Neutrophil (primary cell): Measurements from ENCODE around the gene CD80.

Experiments used
- H3K27ac ChIP-seq: fragments of 200-600 bp; sonication (generic); 2 replicates; pipeline ENCODE4 v1.5.1; 2016; ENCODE audit warnings: mild to moderate bottlenecking, moderate library complexity
- H3K27me3 ChIP-seq: fragments of 200-600 bp; sonication (generic); 2 replicates; pipeline ENCODE4 v1.6.0; 2016; ENCODE audit warnings: mild to moderate bottlenecking
- H3K36me3 ChIP-seq: fragments of 200-600 bp; sonication (generic); 2 replicates; pipeline ENCODE4 v1.5.1; 2017
- H3K4me1 ChIP-seq, 2 experiments: fragments of 200-600 bp in 1 of 2; sonication (generic) in 1 of 2; 1 replicate in 1 of 2; 2 replicates in 1 of 2; pipeline versions ENCODE4 v1.5.1 to v1.6.1; 2013 to 2016; ENCODE audit warnings: low read depth in 1 of 2, low read length in 1 of 2, mild to moderate bottlenecking in 1 of 2, moderate library complexity in 1 of 2; ENCODE audit not compliant: control insufficient read depth in 1 of 2, insufficient read depth in 1 of 2
- H3K4me3 ChIP-seq, 2 experiments: fragments of 200-600 bp in 1 of 2; sonication (generic) in 1 of 2; 1 replicate in 1 of 2; 2 replicates in 1 of 2; pipeline ENCODE4 v1.5.1; 2013 to 2016; ENCODE audit warnings: low read depth in 1 of 2, low read length in 1 of 2, mild to moderate bottlenecking in 1 of 2, moderate library complexity in 1 of 2
- H3K9me3 ChIP-seq: fragments of 200-600 bp; sonication (generic); 2 replicates; pipeline ENCODE4 v1.5.1; 2016
- CTCF ChIP-seq: fragments of 200-600 bp; sonication (generic); IDR thresholded peaks from 2 replicates; pipeline ENCODE4 v1.5.1; 2016; ENCODE audit warnings: antibody characterized with exemption

The CD80 gene

GRCh38 chr3:119551598-119551997 lies 7.8 kb downstream of the CD80 start:
- no peak overlapping the region for H3K27ac ChIP-seq
- no peaks in the 10 kb centered on the region for H3K9me3 ChIP-seq

DNA sequence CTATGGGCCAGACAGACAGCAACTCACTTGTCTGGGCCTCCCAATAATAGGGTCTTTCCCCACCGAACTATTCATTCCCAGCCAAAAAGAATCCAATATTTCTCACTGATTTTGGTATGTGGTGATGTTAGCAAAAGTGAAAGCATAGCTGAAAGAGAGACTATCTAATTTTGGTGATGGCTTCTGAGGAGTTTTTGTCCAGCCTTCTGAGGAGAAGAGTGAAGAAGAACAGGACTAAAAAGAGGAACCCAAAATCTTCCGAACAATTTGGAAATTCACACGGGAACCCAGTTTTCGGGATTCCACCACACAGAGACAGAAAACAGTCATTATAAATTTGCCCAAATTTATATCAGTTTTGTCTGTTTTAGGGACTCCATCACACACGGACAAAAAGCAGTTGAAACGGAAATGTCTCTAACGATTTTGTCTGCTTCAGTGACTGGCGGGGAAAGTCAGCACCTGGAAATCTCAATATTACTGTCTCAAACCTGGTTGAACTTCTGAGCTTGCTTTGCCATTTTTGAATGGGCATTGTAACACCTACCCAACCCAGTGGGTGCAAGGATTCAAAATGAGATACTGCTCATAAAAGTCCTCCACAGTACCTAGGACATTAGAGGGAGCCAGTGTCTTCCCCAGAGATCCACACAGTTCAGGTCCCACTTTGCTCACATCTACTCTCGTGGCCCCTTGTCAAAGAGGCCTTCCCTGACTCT lies 9.1 kb downstream of the CD80 start:
- Histone ChIP-seq H3K4me1 (peaks cover 9 to 14% of the 10 kb centered on the region in 2 experiments), H3K9me3 (no peaks in the 10 kb centered on the region), H3K27ac (no peak overlapping the region), H3K36me3 (no peaks in the 10 kb centered on the region), H3K4me3 (no peak overlapping the region), H3K27me3 (no peaks in the 10 kb centered on the region)
- no peak for TF ChIP-seq CTCF

More at GRCh38 chr3:119551598-119551997, 7.8 kb downstream of the CD80 start:
- H3K4me3 ChIP-seq, result no peak overlapping the region
- no peaks in the 10 kb centered on the region for H3K36me3 ChIP-seq
- no peak for TF ChIP-seq CTCF
- H3K4me1 ChIP-seq, result peaks cover 8 to 11% of the 10 kb centered on the region in 2 experiments
- no peaks in the 10 kb centered on the region for H3K27me3 ChIP-seq

GRCh38 chr3:119548341-119548740 lies 11.1 kb downstream of the CD80 start:
- H3K27ac ChIP-seq, result no peak overlapping the region

GRCh38 chr3:119547227-119547626 lies 12.2 kb downstream of the CD80 start:
- no peaks in the 10 kb centered on the region for H3K36me3 ChIP-seq
- H3K9me3 ChIP-seq, result no peaks in the 10 kb centered on the region
- H3K27ac ChIP-seq, result no peak overlapping the region
- no peak overlapping the region for H3K4me3 ChIP-seq
- TF ChIP-seq CTCF, result no peak
- H3K4me1 ChIP-seq, result peaks cover 9 to 14% of the 10 kb centered on the region in 2 experiments
- no peaks in the 10 kb centered on the region for H3K27me3 ChIP-seq

More at GRCh38 chr3:119548341-119548740, 11.1 kb downstream of the CD80 start:
- Histone ChIP-seq H3K36me3 (no peaks in the 10 kb centered on the region), H3K27me3 (no peaks in the 10 kb centered on the region), H3K4me3 (no peak overlapping the region), H3K9me3 (no peaks in the 10 kb centered on the region), H3K4me1 (peaks cover 9 to 14% of the 10 kb centered on the region in 2 experiments)
- no peak for TF ChIP-seq CTCF

- no peak overlapping the region for H3K27ac ChIP-seq
- no peak overlapping the region for H3K4me3 ChIP-seq
- no peaks in the 10 kb centered on the region for H3K9me3 ChIP-seq
- no peaks in the 10 kb centered on the region for H3K36me3 ChIP-seq
- H3K4me1 ChIP-seq, result peaks cover 9 to 14% of the 10 kb centered on the region in 2 experiments
- H3K27me3 ChIP-seq, result no peaks in the 10 kb centered on the region
- no peak for TF ChIP-seq CTCF
Observed at GRCh38 chr3:119543147-119543546, 16.3 kb downstream of the CD80 start.
